A549 (cell line): Measurements from ENCODE around the gene UBAP2.

Experiments used
- CTCF ChIP-seq: fragments of >200 bp; sonication (Bioruptor Twin); formaldehyde crosslinking; IDR thresholded peaks from 3 replicates; pipeline ENCODE4 v1.5.1; 2016
- NR3C1 ChIP-seq: fragments of >200 bp; sonication (Bioruptor Twin); formaldehyde crosslinking; IDR thresholded peaks from 3 replicates; pipeline ENCODE4 v1.6.1; 2017
- TF ChIP-seq, protein P1 (sequence below): IDR thresholded peaks from 2 replicates; pipeline ENCODE4 v1.6.1; 2012

DNA sequence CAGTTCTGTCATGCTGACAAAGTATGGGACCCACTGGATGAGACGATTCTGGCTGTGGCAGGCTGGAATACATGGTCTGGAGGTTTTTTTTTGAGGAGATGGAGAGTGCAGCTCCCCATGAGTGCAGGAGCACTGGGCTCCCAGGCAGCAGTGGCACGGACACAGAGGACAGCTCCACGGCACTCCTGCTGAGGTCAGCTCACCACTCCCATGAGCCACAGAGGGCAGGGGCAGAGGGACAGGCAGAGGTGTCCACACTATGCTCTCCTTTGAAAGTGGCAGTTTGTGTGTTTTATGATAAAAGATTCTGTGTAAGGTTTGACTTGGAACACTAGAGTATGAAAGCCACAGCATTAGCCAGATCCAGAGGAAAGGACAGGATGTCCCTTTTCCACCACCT is 117.4 kb downstream of the UBAP2 start:
- TF ChIP-seq, protein P1, sequence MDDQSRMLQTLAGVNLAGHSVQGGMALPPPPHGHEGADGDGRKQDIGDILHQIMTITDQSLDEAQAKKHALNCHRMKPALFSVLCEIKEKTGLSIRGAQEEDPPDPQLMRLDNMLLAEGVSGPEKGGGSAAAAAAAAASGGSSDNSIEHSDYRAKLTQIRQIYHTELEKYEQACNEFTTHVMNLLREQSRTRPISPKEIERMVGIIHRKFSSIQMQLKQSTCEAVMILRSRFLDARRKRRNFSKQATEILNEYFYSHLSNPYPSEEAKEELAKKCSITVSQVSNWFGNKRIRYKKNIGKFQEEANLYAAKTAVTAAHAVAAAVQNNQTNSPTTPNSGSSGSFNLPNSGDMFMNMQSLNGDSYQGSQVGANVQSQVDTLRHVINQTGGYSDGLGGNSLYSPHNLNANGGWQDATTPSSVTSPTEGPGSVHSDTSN = no peak
- TF ChIP-seq NR3C1 (no peak), CTCF (no peak)
